ENCODE measurements around the gene NDUFB11.

NDUFB11 gene

GRCh38 chrX:47158131-47158530 is 13.6 kb upstream of the NDUFB11 start:
- Histone ChIP-seq H3K4me3 (ENCODE audit: low read depth, low read length) (no peak overlapping the region), H3K4me1 (no peaks in the 10 kb centered on the region), H3K27me3 (no peaks in the 10 kb centered on the region), H3K36me3 (peaks cover 26% of the 10 kb centered on the region), H3K9me3 (no peaks in the 10 kb centered on the region)
- no peak for DNase-seq
- TF ChIP-seq CTCF (IDR thresholded peaks at IDR 0.05; ENCODE audit: low read depth, low read length) = no peak

- H3K36me3 ChIP-seq = peaks cover 27% of the 10 kb centered on the region
- no peaks in the 10 kb centered on the region for H3K4me1 ChIP-seq
- DNase-seq = no peak
- TF ChIP-seq CTCF (IDR thresholded peaks at IDR 0.05; ENCODE audit: low read depth, low read length) = no peak
- H3K9me3 ChIP-seq = no peaks in the 10 kb centered on the region
- no peaks in the 10 kb centered on the region for H3K27me3 ChIP-seq
- H3K4me3 ChIP-seq (ENCODE audit: low read depth, low read length) = no peak overlapping the region
Observed at GRCh38 chrX:47156611-47157520, 12.4 kb upstream of the NDUFB11 start.

- H3K36me3 ChIP-seq = peaks cover 10% of the 10 kb centered on the region
- no peaks in the 10 kb centered on the region for H3K9me3 ChIP-seq
- no peak for TF ChIP-seq CTCF (IDR thresholded peaks at IDR 0.05; ENCODE audit: low read depth, low read length)
Observed at GRCh38 chrX:47151435-47151834, 6.9 kb upstream of the NDUFB11 start.

GRCh38 chrX:47148946-47149345 is 4.4 kb upstream of the NDUFB11 start:
- no peaks in the 10 kb centered on the region for H3K9me3 ChIP-seq
- H3K4me3 ChIP-seq (ENCODE audit: low read depth, low read length) = no peak overlapping the region
- no peaks in the 10 kb centered on the region for H3K4me1 ChIP-seq
- H3K27me3 ChIP-seq = no peaks in the 10 kb centered on the region
- DNase-seq = no peak
- peaks cover 5% of the 10 kb centered on the region for H3K36me3 ChIP-seq
- no peak for TF ChIP-seq CTCF (IDR thresholded peaks at IDR 0.05; ENCODE audit: low read depth, low read length)

More at GRCh38 chrX:47151435-47151834, 6.9 kb upstream of the NDUFB11 start:
- Histone ChIP-seq H3K4me1 (no peaks in the 10 kb centered on the region), H3K4me3 (ENCODE audit: low read depth, low read length) (no peak overlapping the region), H3K27me3 (no peaks in the 10 kb centered on the region)
- no peak for DNase-seq

GRCh38 chrX:47146936-47147859 is 2.7 kb upstream of the NDUFB11 start:
- Histone ChIP-seq H3K9me3 (no peaks in the 10 kb centered on the region), H3K4me3 (ENCODE audit: low read depth, low read length) (peak overlapping the region; percentile 84), H3K36me3 (peaks cover 11% of the 10 kb centered on the region), H3K27me3 (no peaks in the 10 kb centered on the region), H3K4me1 (no peaks in the 10 kb centered on the region)
- no peak for DNase-seq
- no peak for TF ChIP-seq CTCF (IDR thresholded peaks at IDR 0.05; ENCODE audit: low read depth, low read length)
